ENCODE results near the gene BCL2A1. TPM values are rescaled to one million over a fixed set of nuclear protein-coding genes. Genes with fewer than 3 reads are reported as not detected.
"Not testable (repeated sequence)": the region's sequence is repeated elsewhere in the genome, so short reads cannot be mapped to it uniquely, and the experiment has no call there.

The BCL2A1 gene
- polyA plus RNA-seq, 1 donor from 2014 or later: 75.8 TPM

GRCh38 chr15:79978260-79978654 is 7.3 kb upstream of the BCL2A1 start:
- H3K27me3 Mint-ChIP-seq: no peaks in the 10 kb centered on the region
- peaks cover 38 to 56% (median 51%) of the 10 kb centered on the region in 3 donors for H3K4me1 Mint-ChIP-seq
- H3K27ac Mint-ChIP-seq: peak overlapping the region; percentile 73 to 97 (median 92)
- H3K4me3 Mint-ChIP-seq: peak overlapping the region; percentile 23 to 93 (median 45)
- H3K9me3 Mint-ChIP-seq: no peaks in the 10 kb centered on the region
- no peaks in the 10 kb centered on the region for H3K36me3 Mint-ChIP-seq

GRCh38 chr15:79977431-79978054 is 6.5 kb upstream of the BCL2A1 start:
- H3K27me3 Mint-ChIP-seq: no peaks in the 10 kb centered on the region
- H3K4me3 Mint-ChIP-seq: peak overlapping the region; percentile 50 to 93 (median 73)
- H3K9me3 Mint-ChIP-seq: no peaks in the 10 kb centered on the region
- H3K4me1 Mint-ChIP-seq: peaks cover 44 to 61% (median 57%) of the 10 kb centered on the region in 3 donors
- no peaks in the 10 kb centered on the region for H3K36me3 Mint-ChIP-seq
- peak overlapping the region; percentile 73 to 97 (median 92) for H3K27ac Mint-ChIP-seq

- no peaks in the 10 kb centered on the region for H3K36me3 Mint-ChIP-seq
- peak overlapping the region in 1 of 4 donors; percentile 75 for H3K4me3 Mint-ChIP-seq
- H3K9me3 Mint-ChIP-seq: no peaks in the 10 kb centered on the region
- peaks cover 37 to 58% (median 51%) of the 10 kb centered on the region in 3 donors for H3K4me1 Mint-ChIP-seq
- no peaks in the 10 kb centered on the region for H3K27me3 Mint-ChIP-seq
- H3K27ac Mint-ChIP-seq: peak overlapping the region in 2 of 3 donors; percentile 65 to 90
Measured at GRCh38 chr15:79973456-79974195, 2.6 kb upstream of the BCL2A1 start.

GRCh38 chr15:79972863-79973262 is 1.9 kb upstream of the BCL2A1 start:
- Mint-ChIP-seq H3K36me3 (no peaks in the 10 kb centered on the region), H3K27me3 (no peaks in the 10 kb centered on the region), H3K27ac (peak overlapping the region in 2 of 3 donors; percentile 14 to 65), H3K4me1 (peaks cover 37 to 55% (median 46%) of the 10 kb centered on the region in 3 donors), H3K9me3 (no peaks in the 10 kb centered on the region), H3K4me3 (no peak overlapping the region)

- Mint-ChIP-seq H3K27ac (peak overlapping the region in 2 of 3 donors; percentile 87 to 97), H3K4me3 (peak overlapping the region; percentile 91 to 95 (median 92)), H3K36me3 (peaks cover 3% of the 10 kb centered on the region), H3K9me3 (no peaks in the 10 kb centered on the region), H3K4me1 (peaks cover 42 to 59% (median 48%) of the 10 kb centered on the region in 3 donors), H3K27me3 (no peaks in the 10 kb centered on the region)
Measured at GRCh38 chr15:79970181-79970580, 815 bp downstream of the BCL2A1 start.

GRCh38 chr15:79969146-79969545 is 1.9 kb downstream of the BCL2A1 start:
- peaks cover 0 to 3% (median 0%) of the 10 kb centered on the region in 3 donors for H3K9me3 Mint-ChIP-seq
- H3K27ac Mint-ChIP-seq: peak overlapping the region in 2 of 3 donors; percentile 63 to 92
- peak overlapping the region; percentile 58 to 89 (median 82) for H3K4me3 Mint-ChIP-seq
- H3K27me3 Mint-ChIP-seq: no peaks in the 10 kb centered on the region
- peaks cover 47 to 66% (median 54%) of the 10 kb centered on the region in 3 donors for H3K4me1 Mint-ChIP-seq
- H3K36me3 Mint-ChIP-seq: peaks cover 4% of the 10 kb centered on the region

- Mint-ChIP-seq H3K36me3 (peaks cover 5% of the 10 kb centered on the region), H3K4me1 (peaks cover 40 to 58% (median 49%) of the 10 kb centered on the region in 3 donors), H3K27me3 (no peaks in the 10 kb centered on the region), H3K27ac (peak overlapping the region; percentile 71 to 92 (median 90)), H3K9me3 (peaks cover 0 to 3% (median 0%) of the 10 kb centered on the region in 3 donors), H3K4me3 (peak overlapping the region; percentile 73 to 85 (median 80))
Measured at GRCh38 chr15:79967298-79968182, 3.5 kb downstream of the BCL2A1 start.

GRCh38 chr15:79966634-79967297 is 4.2 kb downstream of the BCL2A1 start:
- H3K4me1 Mint-ChIP-seq: peaks cover 47 to 63% (median 55%) of the 10 kb centered on the region in 3 donors

GRCh38 chr15:79965846-79966630 is 5.0 kb downstream of the BCL2A1 start:
- H3K9me3 Mint-ChIP-seq: peaks cover 0 to 3% (median 0%) of the 10 kb centered on the region in 3 donors
- H3K4me3 Mint-ChIP-seq: peak overlapping the region; percentile 65 to 85 (median 78)
- peaks cover 5% of the 10 kb centered on the region for H3K36me3 Mint-ChIP-seq
- H3K4me1 Mint-ChIP-seq: peaks cover 39 to 56% (median 49%) of the 10 kb centered on the region in 3 donors
- peak overlapping the region; percentile 71 to 92 (median 90) for H3K27ac Mint-ChIP-seq
- H3K27me3 Mint-ChIP-seq: no peaks in the 10 kb centered on the region

More at GRCh38 chr15:79966634-79967297, 4.2 kb downstream of the BCL2A1 start:
- Mint-ChIP-seq H3K27ac (peak overlapping the region; percentile 71 to 92 (median 90)), H3K36me3 (peaks cover 5% of the 10 kb centered on the region), H3K4me3 (peak overlapping the region; percentile 73 to 85 (median 80)), H3K9me3 (peaks cover 0 to 3% (median 0%) of the 10 kb centered on the region in 3 donors), H3K27me3 (no peaks in the 10 kb centered on the region)

- Mint-ChIP-seq H3K27me3 (no peaks in the 10 kb centered on the region), H3K9me3 (peaks cover 0 to 3% (median 0%) of the 10 kb centered on the region in 3 donors), H3K4me1 (peaks cover 41 to 48% (median 47%) of the 10 kb centered on the region in 3 donors), H3K36me3 (peaks cover 11% of the 10 kb centered on the region), H3K4me3 (peak overlapping the region in 3 of 4 donors; percentile 10 to 46 (median 39)), H3K27ac (peak overlapping the region; percentile 71 to 83 (median 71))
Measured at GRCh38 chr15:79964232-79964805, 6.7 kb downstream of the BCL2A1 start.

- not testable (repeated sequence) for H3K9me3 Mint-ChIP-seq, H3K27me3 Mint-ChIP-seq
- peak overlapping the region; percentile 67 to 94 (median 85) for H3K27ac Mint-ChIP-seq
- H3K4me1 Mint-ChIP-seq: peaks cover 35 to 41% (median 39%) of the 10 kb centered on the region in 3 donors
- H3K4me3 Mint-ChIP-seq: peak overlapping the region in 2 of 4 donors; percentile 30 to 48
- peaks cover 11% of the 10 kb centered on the region for H3K36me3 Mint-ChIP-seq
Measured at GRCh38 chr15:79962921-79963320, 8.1 kb downstream of the BCL2A1 start.

- Mint-ChIP-seq H3K36me3 (peaks cover 13% of the 10 kb centered on the region), H3K4me3 (peak overlapping the region; percentile 46 to 81 (median 52)), H3K27ac (peak overlapping the region; percentile 83 to 94 (median 85)), H3K9me3 (peaks cover 0 to 3% (median 0%) of the 10 kb centered on the region in 3 donors), H3K4me1 (peaks cover 33 to 35% (median 35%) of the 10 kb centered on the region in 3 donors), H3K27me3 (no peaks in the 10 kb centered on the region)
Measured at GRCh38 chr15:79962178-79962577, 8.8 kb downstream of the BCL2A1 start.

Data from IgD-negative memory B cell (primary cell).